Stimulated activated CD4-positive, alpha-beta T cell treated with anti-CD3 and anti-CD28 coated beads, TNF-alpha, amount 100 ng/mL, for 1 hour (primary cell): Measurements from ENCODE around the gene ATP5PO.

Experiments
- DNase-seq, 3 donors: peaks; one replicate each; pipeline ENCODE4 v3.0.0-alpha.2; 2020; ENCODE audit warnings: low read depth in 3 of 3, low spot score in 1 of 3

The ATP5PO gene, protein sequence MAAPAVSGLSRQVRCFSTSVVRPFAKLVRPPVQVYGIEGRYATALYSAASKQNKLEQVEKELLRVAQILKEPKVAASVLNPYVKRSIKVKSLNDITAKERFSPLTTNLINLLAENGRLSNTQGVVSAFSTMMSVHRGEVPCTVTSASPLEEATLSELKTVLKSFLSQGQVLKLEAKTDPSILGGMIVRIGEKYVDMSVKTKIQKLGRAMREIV

GRCh38 chr21:33915368-33916199 is at the start of gene ATP5PO:
Gene ATP5PO, minus strand, starts transcription at chr21:33915804. Its CDS starts 41 bp downstream, at chr21:33915763.
- DNase-seq, result peak; percentile 88 to 92 (median 90)

GRCh38 chr21:33964706-33965325 is 49.2 kb upstream of the ATP5PO start:
- DNase-seq, result no peak

DNA sequence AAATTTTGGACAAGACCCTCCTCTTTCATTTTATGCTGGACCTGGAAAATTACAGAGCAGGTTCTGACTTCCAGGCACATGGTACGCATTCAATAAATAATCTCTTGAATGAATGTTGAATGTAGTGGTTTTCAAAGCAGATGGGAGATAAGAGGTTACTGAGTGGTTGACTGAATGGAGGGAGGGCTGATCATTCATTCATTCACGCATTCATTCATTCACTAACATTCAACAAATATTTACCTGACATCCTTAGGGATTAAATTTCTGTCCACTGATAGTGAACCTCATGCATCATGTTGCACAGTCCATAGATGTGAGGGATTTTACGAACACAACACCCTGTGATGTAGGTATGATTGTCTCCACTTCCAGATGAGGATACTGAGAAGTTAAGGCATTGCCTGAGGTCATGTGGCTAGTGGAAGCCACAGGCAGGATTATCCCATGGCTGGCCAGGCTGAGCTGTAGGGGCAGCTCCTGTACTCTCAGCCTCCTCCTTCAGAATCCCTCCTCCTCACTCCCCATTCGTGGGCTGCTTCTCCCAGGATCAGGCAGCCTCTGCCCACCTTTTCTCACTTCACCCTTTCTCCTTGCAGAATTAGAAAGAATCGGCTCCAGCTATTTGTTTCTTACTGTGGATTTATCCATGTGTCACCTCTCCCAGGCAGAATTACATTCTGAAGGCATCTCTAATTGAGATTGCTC is 48.4 kb upstream of the ATP5PO start:
- no peak for DNase-seq

GRCh38 chr21:33962290-33962689 is 46.7 kb upstream of the ATP5PO start:
- no peak for DNase-seq

DNA sequence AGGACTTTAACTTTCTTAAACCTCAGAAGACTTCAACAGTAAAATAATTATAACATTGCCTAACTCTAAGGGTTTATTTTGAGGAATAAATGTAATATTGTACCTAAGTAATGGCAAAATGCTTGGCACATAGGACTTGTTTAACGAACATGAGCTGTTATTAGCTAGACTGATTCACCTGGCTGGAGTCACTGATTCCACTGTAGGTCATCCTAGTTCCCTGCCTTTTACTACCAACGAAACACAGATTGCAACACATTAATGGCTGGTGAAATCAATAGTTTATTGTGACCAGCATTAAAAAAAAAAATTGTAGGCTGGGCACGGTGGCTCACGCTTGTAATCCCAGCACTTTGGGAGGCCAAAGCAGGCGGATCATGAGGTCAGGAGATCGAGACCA is 45.5 kb upstream of the ATP5PO start:
- no peak for DNase-seq

- no peak for DNase-seq
Observed at GRCh38 chr21:33959680-33960079, 44.1 kb upstream of the ATP5PO start.

GRCh38 chr21:33954395-33954794 is 38.8 kb upstream of the ATP5PO start:
- DNase-seq, result no peak

- DNase-seq, result no peak
Observed at GRCh38 chr21:33951276-33952178, 35.9 kb upstream of the ATP5PO start.

DNA sequence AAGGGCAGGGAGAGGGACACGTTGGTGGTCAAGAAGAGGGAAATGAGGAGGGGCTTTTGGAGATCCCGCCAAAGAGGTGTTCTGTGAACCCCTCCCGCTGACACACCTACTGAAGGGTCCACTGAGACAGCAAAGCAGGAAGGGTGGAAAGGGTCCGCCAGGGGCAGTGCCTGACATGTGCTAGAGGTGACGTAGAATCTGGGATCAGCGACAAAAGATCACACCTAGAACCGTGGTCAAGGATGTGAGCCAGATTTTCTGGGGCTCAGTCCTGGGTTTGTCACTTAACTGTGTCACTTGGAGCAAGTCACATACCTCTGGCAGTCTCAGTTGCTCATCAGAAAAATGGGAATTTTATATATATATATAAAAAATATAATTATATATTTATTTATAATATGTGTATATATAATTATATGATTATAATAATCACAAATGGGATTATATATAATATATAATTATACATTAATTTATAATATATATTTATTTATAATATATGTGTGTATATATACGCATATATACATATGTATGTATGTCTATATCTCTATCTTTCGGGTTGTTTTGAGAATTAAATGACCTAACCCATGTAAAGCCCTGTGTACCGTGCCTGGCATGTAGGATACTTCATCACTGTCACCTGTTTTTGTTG is 35.0 kb upstream of the ATP5PO start:
- DNase-seq, result no peak

GRCh38 chr21:33949516-33950430 is 34.2 kb upstream of the ATP5PO start:
- DNase-seq, result peak in 1 of 3 donors; percentile 29

GRCh38 chr21:33948951-33949444 is 33.4 kb upstream of the ATP5PO start:
- no peak for DNase-seq

DNA sequence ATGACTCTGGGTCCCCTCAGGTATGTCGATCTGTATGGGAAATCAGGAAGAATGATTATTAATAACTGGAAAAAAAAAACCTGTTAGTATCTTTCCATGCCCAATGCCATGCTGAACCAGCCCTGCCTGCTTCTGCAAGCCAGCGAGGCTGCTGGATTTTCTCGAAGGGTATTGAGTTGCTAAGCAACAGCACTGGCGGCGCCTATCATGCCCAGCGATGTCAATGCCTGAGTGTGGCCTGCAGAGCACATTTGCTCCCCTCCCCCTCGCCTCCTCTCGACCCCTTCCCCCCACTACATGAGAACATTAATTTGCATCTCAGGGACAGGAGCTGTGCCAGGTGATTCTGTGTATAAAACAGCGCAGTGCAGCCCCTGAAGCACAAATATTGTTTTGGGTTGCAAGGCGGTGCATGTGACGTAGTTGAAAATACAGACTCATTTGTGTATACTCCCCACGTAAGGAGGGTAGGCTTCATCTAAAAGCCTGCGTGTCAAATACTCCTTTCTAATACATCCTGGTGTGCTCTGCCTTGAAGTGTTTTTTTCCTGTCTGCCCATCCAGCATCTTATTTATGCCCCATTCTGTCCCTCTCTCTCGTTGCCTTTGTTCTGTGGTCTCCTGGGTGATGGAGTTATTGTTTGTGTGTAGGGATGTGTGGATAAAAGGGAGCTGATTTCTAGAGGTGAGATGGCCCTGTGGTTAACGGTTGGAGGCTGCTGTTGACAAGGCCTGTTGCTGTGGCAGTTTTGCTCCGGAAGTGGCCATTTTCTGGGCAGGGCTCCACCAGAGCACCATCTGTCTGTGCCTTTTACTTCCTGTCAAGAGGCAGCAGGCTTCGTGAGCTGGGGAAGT is 32.7 kb upstream of the ATP5PO start:
- peak; percentile 43 to 62 (median 59) for DNase-seq

DNA sequence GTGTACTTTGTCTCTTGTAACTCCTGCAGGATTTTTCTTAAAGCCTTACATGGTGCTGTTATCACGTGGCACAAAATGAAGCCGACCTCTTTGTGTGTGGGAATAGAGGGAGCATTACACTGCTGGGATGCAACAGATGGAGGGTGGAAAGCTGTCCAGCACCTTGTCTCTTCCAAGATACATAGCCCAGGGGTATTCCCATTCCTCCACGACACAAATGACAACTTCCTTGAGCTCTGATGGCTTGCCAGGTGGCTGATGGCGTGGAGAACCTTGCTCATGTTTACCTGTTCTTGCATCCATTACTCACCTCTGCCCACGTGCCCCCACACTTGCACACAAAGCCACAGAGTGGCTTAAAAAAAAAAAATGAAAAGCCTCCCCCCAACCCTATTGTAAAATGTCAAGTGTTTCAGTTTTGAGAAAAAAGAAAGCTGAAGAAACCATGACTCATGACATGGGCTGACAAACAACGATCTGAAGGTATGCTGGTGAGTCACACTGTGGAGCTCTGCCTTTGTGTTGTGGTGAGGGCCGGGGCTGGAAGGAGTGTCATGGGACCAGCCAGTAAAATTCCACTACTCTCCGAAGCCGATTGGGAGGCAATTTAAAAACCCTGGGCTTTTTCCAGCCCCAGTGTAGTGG is 32.0 kb upstream of the ATP5PO start:
- DNase-seq, result peak; percentile 51 to 75 (median 70)

DNA sequence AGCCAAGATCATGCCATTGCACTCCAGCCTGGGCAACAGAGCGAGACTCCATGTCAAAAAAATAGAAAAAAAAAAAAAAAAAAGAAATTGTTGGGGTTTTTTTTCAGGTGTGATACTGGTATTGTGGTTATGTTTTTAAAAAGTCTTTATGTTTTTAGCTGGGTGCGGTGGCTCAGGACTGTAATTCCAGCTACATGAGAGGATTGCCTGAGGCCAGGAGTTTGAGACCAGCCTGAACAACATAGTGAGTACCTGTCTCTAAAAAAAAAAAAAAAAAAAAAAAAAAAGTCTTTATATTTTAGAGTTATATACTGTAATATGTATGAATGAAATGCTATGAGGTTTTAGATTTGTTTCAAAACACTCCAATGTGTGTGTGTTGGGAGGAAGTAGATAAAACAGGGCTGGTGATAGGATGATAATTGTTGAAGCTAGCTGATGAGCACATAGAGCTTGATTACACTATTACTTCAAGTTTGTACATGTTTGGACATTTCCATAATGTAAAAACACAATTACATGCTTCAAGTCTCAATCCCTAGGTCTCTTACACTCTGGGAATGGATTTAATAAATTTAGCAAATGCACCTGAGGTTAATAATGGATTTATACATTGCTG is 30.2 kb upstream of the ATP5PO start:
- DNase-seq, result no peak

DNA sequence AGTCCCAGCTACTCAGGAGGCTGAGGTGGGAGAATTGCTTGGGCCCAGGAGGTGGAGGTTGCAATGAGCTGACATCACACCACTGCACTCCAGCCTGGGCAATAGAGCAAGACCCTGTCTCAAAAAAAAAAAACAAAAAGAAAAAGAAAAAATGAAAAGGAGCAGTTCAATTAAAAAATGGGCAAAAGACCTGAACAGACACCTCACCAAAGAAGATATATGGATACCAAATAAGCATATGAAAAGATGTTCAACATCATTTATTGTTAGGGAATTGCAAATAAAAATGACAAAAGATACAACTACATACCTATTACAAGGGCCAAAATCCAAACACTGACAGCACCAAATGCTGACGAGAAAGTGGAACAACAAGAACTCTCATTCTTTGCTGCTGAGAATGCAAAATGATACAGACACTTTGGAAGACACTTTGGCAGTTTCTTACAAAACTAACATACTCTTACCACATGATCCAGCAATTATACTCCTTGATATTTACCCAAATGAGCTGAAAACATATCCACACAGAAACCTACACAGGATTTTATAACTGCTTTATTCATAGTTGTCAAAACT is 28.7 kb upstream of the ATP5PO start:
- DNase-seq, result no peak

GRCh38 chr21:33943293-33943692 is 27.7 kb upstream of the ATP5PO start:
- no peak for DNase-seq
